Neural cell (in vitro differentiated cells): Measurements from ENCODE around the gene MAGEH1.

Source experiments
- CTCF ChIP-seq: fragments of 450-650 bp; IDR thresholded peaks from 2 replicates; pipeline ENCODE4 v1.5.1; 2014; ENCODE audit warnings: antibody characterized with exemption, mild to moderate bottlenecking, moderate library complexity; ENCODE audit not compliant: poor library complexity, severe bottlenecking
- EP300 ChIP-seq: fragments of 450-650 bp; conservative IDR thresholded peaks from 2 replicates; pipeline ENCODE4 v1.6.1; 2014; ENCODE audit warnings: antibody characterized with exemption, mild to moderate bottlenecking, moderate library complexity; ENCODE audit not compliant: poor library complexity, severe bottlenecking
- REST ChIP-seq: IDR thresholded peaks from 2 replicates; pipeline ENCODE4 v1.6.1; 2012; ENCODE audit warnings: borderline replicate concordance

- no peak for TF ChIP-seq CTCF
- no peak for TF ChIP-seq EP300
- TF ChIP-seq REST: no peak
These were observed 39.0 kb downstream of the MAGEH1 start for GRCh38 chrX:55490974-55491373.
